Endothelial cell of umbilical vein (primary cell): ENCODE results near the gene ZBTB46. TPM values are rescaled to one million over a fixed set of nuclear protein-coding genes. Genes with fewer than 3 reads are reported as not detected.
"Not testable (repeated sequence)": the region's sequence is repeated elsewhere in the genome, so short reads cannot be mapped to it uniquely, and the experiment has no call there.

Experiments
- BruUV-seq: library from RNA; stranded (reverse); fragments of 400-500 nt; replicated peaks from 2 replicates; lab custom pipeline; 2021; lab: Mats Ljungman, UMichigan
- CTCF ChIA-PET: fragments of 300-600, 350-600 bp; sonication (Branson Sonifier 250); formaldehyde crosslinking; loops from one replicate; lab custom pipeline; 2021; ENCODE audit warnings: antibody characterized with exemption, inconsistent platforms; lab: Charles Lee
- POLR2A ChIA-PET: fragments of 300-600, 350-600 bp; sonication (Branson Sonifier 250); formaldehyde crosslinking; loops from one replicate; lab custom pipeline; 2021; ENCODE audit warnings: antibody characterized with exemption, inconsistent platforms; lab: Charles Lee
- DNase-seq: peaks from one replicate; pipeline ENCODE4 v3.0.0-alpha.2; 2011; ENCODE audit warnings: low read depth, low spot score
- FAIRE-seq: peaks from 2 replicates; lab custom pipeline; 2011; peaks lifted over from hg19 to GRCh38; lab: Jason Lieb, UNC
- H2AFZ ChIP-seq: 2 replicates; pipeline ENCODE4 v1.6.0; 2012; ENCODE audit warnings: low read depth, low read length, control low read depth, inconsistent platforms
- H3K27ac ChIP-seq: 2 replicates; pipeline ENCODE4 v1.5.1; 2011; ENCODE audit warnings: low read depth, mild to moderate bottlenecking, control low read depth, low read length, moderate library complexity; ENCODE audit not compliant: insufficient read depth
- H3K27me3 ChIP-seq, 2 experiments: 2 replicates each; pipeline versions ENCODE4 v1.6.0 to v1.6.1; 2011; ENCODE audit warnings: low read length in 2 of 2, mixed read lengths in 1 of 2; ENCODE audit not compliant: control insufficient read depth in 2 of 2, insufficient read depth in 2 of 2
- H3K36me3 ChIP-seq, 2 experiments: 2 replicates in 1 of 2; 3 replicates in 1 of 2; pipeline ENCODE4 v1.5.1; 2011; ENCODE audit warnings: low read length in 2 of 2, mild to moderate bottlenecking in 1 of 2, moderate library complexity in 1 of 2; ENCODE audit not compliant: control insufficient read depth in 2 of 2, insufficient read depth in 2 of 2; ENCODE audit errors: extremely low read depth in 1 of 2
- H3K4me1 ChIP-seq: 3 replicates; pipeline ENCODE4 v1.5.1; 2011; ENCODE audit warnings: mild to moderate bottlenecking, low read length; ENCODE audit not compliant: control insufficient read depth, insufficient read depth; ENCODE audit errors: extremely low read depth
- H3K4me2 ChIP-seq: 2 replicates; pipeline ENCODE4 v1.6.1; 2011; ENCODE audit warnings: low read length, control low read depth, mixed read lengths; ENCODE audit not compliant: insufficient read depth
- H3K4me3 ChIP-seq, 3 experiments: fragments of 200-600 bp in 1 of 3; sonication (generic), shearing (Covaris generic) in 1 of 3; replicated peaks in 1 of 3; 2 replicates each; pipeline ENCODE4 v1.5.1; 2011 to 2016; ENCODE audit warnings: control low read depth in 3 of 3, low read length in 3 of 3, mild to moderate bottlenecking in 2 of 3, inconsistent platforms in 1 of 3, low read depth in 1 of 3, moderate library complexity in 1 of 3; ENCODE audit not compliant: insufficient read depth in 1 of 3
- H3K79me2 ChIP-seq: 2 replicates; pipeline ENCODE4 v1.6.0; 2012; ENCODE audit warnings: low read length, inconsistent platforms; ENCODE audit not compliant: control insufficient read depth, insufficient read depth
- H3K9ac ChIP-seq: replicated peaks from 2 replicates; pipeline ENCODE3; 2011; ENCODE audit warnings: low read length, control low read depth; ENCODE audit not compliant: insufficient read depth; ENCODE audit errors: extremely low read depth
- H3K9me1 ChIP-seq: replicated peaks from 3 replicates; pipeline ENCODE4 v1.6.0; 2011; ENCODE audit warnings: mild to moderate bottlenecking, low read length; ENCODE audit not compliant: control insufficient read depth, insufficient read depth; ENCODE audit errors: extremely low read depth
- H3K9me3 ChIP-seq: replicated peaks from 2 replicates; pipeline ENCODE4 v1.5.1; 2012; ENCODE audit warnings: low read length, inconsistent platforms; ENCODE audit not compliant: control insufficient read depth, insufficient read depth
- H4K20me1 ChIP-seq: replicated peaks from 2 replicates; pipeline ENCODE3; 2011; ENCODE audit warnings: mild to moderate bottlenecking, low read length; ENCODE audit not compliant: control insufficient read depth, insufficient read depth; ENCODE audit errors: extremely low read depth
- CTCF ChIP-seq, 2 donors: IDR thresholded peaks; 1 replicate in 1 of 2; 2 replicates in 1 of 2; pipeline ENCODE4 v1.5.1; 2011; ENCODE audit warnings: low read length in 2 of 2, mild to moderate bottlenecking in 2 of 2, moderate library complexity in 2 of 2, control low read depth in 1 of 2, inconsistent platforms in 1 of 2, low read depth in 1 of 2; ENCODE audit not compliant: insufficient read depth in 1 of 2; ENCODE audit errors: extremely low read depth in 1 of 2
- EZH2 ChIP-seq: IDR thresholded peaks from 2 replicates; pipeline ENCODE4 v1.6.1; 2012; ENCODE audit warnings: borderline replicate concordance, low read depth, mild to moderate bottlenecking, moderate library complexity, low read length, inconsistent platforms; ENCODE audit not compliant: severe bottlenecking
- FOS ChIP-seq: IDR thresholded peaks from 2 replicates; pipeline ENCODE4 v1.6.1; 2011; ENCODE audit warnings: mild to moderate bottlenecking, low read length, moderate library complexity, borderline replicate concordance; ENCODE audit not compliant: insufficient read depth
- GATA2 ChIP-seq: IDR thresholded peaks from 2 replicates; pipeline ENCODE4 v1.7.0; 2011; ENCODE audit warnings: low read depth, mild to moderate bottlenecking, moderate library complexity, mixed read lengths, low read length; ENCODE audit not compliant: insufficient read length, insufficient read depth
- JUN ChIP-seq: IDR thresholded peaks from 2 replicates; pipeline ENCODE4 v1.6.1; 2011; ENCODE audit warnings: borderline replicate concordance, low read depth; ENCODE audit not compliant: insufficient read length, insufficient read depth
- MAX ChIP-seq: IDR thresholded peaks from 2 replicates; pipeline ENCODE4 v1.6.1; 2011; ENCODE audit not compliant: insufficient read depth, insufficient read length
- MYC ChIP-seq: IDR thresholded peaks from one replicate; pipeline ENCODE4 v1.6.1; 2011; ENCODE audit warnings: mild to moderate bottlenecking, low read depth, low read length
- POLR2A ChIP-seq: IDR thresholded peaks from 2 replicates; pipeline ENCODE4 v1.6.1; 2012; ENCODE audit warnings: low read depth, mild to moderate bottlenecking, control low read depth, low read length
- POLR2AphosphoS5 ChIP-seq: IDR thresholded peaks from 2 replicates; pipeline ENCODE4 v1.6.1; 2012; ENCODE audit warnings: low read depth, mild to moderate bottlenecking, control low read depth, low read length, moderate library complexity; ENCODE audit not compliant: insufficient read depth
- dilution Hi-C: fragments of 300-500 bp; cut with MboI; formaldehyde crosslinking; loops from one replicate; pipeline ENCODE4 v1.15.0; 2019; ENCODE audit warnings: low sequenced_read_pairs; ENCODE audit not compliant: extremely low pct_ligation_motif_present
- intact Hi-C: fragments of 100-400 bp; cut with micrococcal nuclease; formaldehyde crosslinking; loops from one replicate; pipeline ENCODE4 v1.10.0; 2022
- polyA plus RNA-seq, 4 experiments: library from polyadenylated mRNA; depleted of rRNA in 3 of 4; stranded (reverse) in 3 of 4; unstranded in 1 of 4; fragments of >200 nt; gene quantifications; 2 replicates each; pipeline versions ENCODE4 v1.2.1 to v1.2.3, GENCODE V29; 2011 to 2012; ENCODE audit warnings: missing spikeins in 1 of 4
- total RNA-seq: library from RNA; stranded (reverse); gene quantifications from 2 replicates; pipeline ENCODE4 v1.2.3, GENCODE V29; 2021

Gene ZBTB46
- total and polyA plus RNA-seq, 2 donors (not counting 3 experiments of a cell fraction or from before 2014, with no cell fraction given): 1.3 to 7.1 TPM

DNA sequence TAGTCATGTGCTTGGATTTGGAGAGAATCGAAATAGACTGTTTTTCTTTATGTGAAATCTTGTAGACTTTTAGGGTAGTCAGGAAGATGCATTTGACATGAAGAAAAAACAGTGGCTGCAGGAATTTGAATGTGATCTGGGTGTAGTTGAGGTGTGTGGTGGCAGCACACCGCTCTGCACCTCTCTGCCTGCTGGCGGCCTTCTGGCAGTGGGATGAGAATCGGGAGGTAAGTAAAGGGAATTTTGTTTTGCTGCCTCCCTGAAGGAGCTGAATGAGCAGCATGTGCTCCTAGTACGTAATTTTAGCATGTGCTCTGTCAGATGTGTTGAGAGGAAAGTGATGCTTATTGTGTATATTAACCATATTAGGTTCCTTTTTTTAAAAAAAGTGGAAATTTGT, 37.2 kb upstream of the ZBTB46 start:
- no peak overlapping the region for H2AFZ ChIP-seq
- no peak for TF ChIP-seq CTCF (IDR thresholded peaks at IDR 0.05; ENCODE audit: extremely low read depth in 1 of 2, insufficient read depth in 1 of 2, low read depth in 1 of 2, low read length in 2 of 2)
- TF ChIP-seq EZH2: no peak
- no peak for TF ChIP-seq FOS
- no peak for TF ChIP-seq MYC
- TF ChIP-seq GATA2: no peak
- no peak for TF ChIP-seq POLR2AphosphoS5
- no peak for TF ChIP-seq JUN
- no peak for TF ChIP-seq POLR2A
- TF ChIP-seq MAX: no peak
- H3K9me1 ChIP-seq: no peaks in the 10 kb centered on the region
- FAIRE-seq (no peak), DNase-seq (no peak)
- intact Hi-C loops: no loop called here
- H3K27ac ChIP-seq: no peak overlapping the region
- CTCF ChIA-PET: no interaction called here
- no peaks in the 10 kb centered on the region for H4K20me1 ChIP-seq
- no peaks in the 10 kb centered on the region for H3K9me3 ChIP-seq
- H3K27me3 ChIP-seq: no peaks in the 10 kb centered on the region
- dilution Hi-C loops: no loop called here
- peaks cover 44% of the 10 kb centered on the region for H3K79me2 ChIP-seq
- H3K4me2 ChIP-seq: no peak overlapping the region
- H3K36me3 ChIP-seq: peaks cover 2 to 15% of the 10 kb centered on the region in 2 experiments
- H3K4me1 ChIP-seq: peaks cover 13% of the 10 kb centered on the region
- no peak overlapping the region for H3K9ac ChIP-seq
- H3K4me3 ChIP-seq: no peak overlapping the region
- POLR2A ChIA-PET: no interaction called here
- no TSS peak for BruUV-seq

- CTCF ChIA-PET: not testable (repeated sequence)
Measured at GRCh38 chr20:63867042-63867441, 36.0 kb upstream of the ZBTB46 start.

More at GRCh38 chr20:63867042-63867441, 36.0 kb upstream of the ZBTB46 start:
- H4K20me1 ChIP-seq, DNase-seq, dilution Hi-C loops, BruUV-seq, H3K4me2 ChIP-seq, H3K4me1 ChIP-seq, intact Hi-C loops, H3K9me3 ChIP-seq, H3K4me3 ChIP-seq, H3K9ac ChIP-seq, H3K27ac ChIP-seq, FAIRE-seq, H3K9me1 ChIP-seq, H2AFZ ChIP-seq, H3K27me3 ChIP-seq: not testable (repeated sequence)
- Histone ChIP-seq H3K36me3 (peaks cover 2 to 17% of the 10 kb centered on the region in 2 experiments), H3K79me2 (peaks cover 41% of the 10 kb centered on the region)
- POLR2A ChIA-PET: interaction anchor here (0.7 kb wide), 1 partner anchor 43 kb away, joined by 4 read pairs; no protein-coding TSS in a partner anchor
